Measurements from ENCODE around the gene BTG3. TPM values are rescaled to one million over a fixed set of nuclear protein-coding genes. Genes with fewer than 3 reads are reported as not detected.

The BTG3 gene
- total and polyA plus RNA-seq, 9 donors = 16.7 to 181 (median 24.5) TPM

DNA sequence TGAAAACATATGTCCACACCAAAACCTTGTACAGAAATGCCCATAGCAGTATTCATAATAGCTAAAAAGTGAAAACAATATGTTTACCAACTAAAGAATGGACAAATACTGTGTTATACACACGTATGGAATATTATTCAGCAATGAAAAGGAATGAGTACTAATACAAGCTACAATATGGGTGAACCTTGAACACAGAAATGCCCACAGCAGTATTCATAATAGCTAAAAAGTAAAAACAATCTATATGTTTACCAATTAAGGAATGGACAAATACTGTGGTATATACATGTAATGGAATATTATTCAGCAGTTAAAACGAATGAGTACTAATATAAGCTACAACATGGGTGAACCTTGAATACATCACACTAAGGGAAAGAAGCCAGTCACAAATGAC, 3.0 kb downstream of the BTG3 start:
- TF ChIP-seq CTCF (IDR thresholded peaks at IDR 0.05) (no peak), POLR2A (IDR thresholded peaks at IDR 0.05) (no peak), EP300 (IDR thresholded peaks at IDR 0.05) (no peak)
- DNase-seq = no peak
- no peaks in the 10 kb centered on the region for H3K36me3 ChIP-seq
- 92 to 95% (median 94%) methylated on average over 2 of the region's 2 CpGs for WGBS, 3 donors
- peaks cover 6% of the 10 kb centered on the region for H3K4me1 ChIP-seq (ENCODE audit: insufficient read depth)
- H3K27ac ChIP-seq = no peak overlapping the region
- H3K4me3 ChIP-seq = no peak overlapping the region
- H3K27me3 ChIP-seq = no peaks in the 10 kb centered on the region
- H3K9me3 ChIP-seq = no peaks in the 10 kb centered on the region
- intact Hi-C loops (cut with DNase I) = no loop called here

DNA sequence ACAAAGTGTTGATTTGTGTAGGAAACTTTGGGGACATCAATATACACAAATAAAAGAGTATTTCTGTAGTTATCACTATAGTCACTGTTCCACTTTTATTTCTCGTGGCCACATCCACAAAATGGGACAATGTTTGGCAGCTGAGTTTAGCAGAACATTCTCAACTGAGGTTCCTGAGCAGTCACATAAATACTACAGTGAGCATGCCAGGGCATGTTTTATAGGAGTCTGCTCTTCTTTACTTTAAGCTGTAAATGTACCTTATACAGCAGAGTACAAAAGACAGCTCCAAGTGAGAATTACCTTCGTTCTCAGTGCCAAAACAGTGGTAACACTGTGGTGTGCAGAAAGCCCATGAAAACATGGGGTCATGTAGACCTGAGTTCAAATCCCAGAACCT, 5.0 kb downstream of the BTG3 start:
- intact Hi-C loops (cut with DNase I) = no loop called here
- 94 to 96% (median 96%) methylated on average over 2 of the region's 2 CpGs for WGBS, 3 donors
- TF ChIP-seq POLR2A (IDR thresholded peaks at IDR 0.05) = no peak
- no peak overlapping the region for H3K27ac ChIP-seq
- peaks cover 3% of the 10 kb centered on the region for H3K4me1 ChIP-seq (ENCODE audit: insufficient read depth)
- no peak for DNase-seq
- no peak overlapping the region for H3K4me3 ChIP-seq
- H3K27me3 ChIP-seq = no peaks in the 10 kb centered on the region
- H3K36me3 ChIP-seq = no peaks in the 10 kb centered on the region
- H3K9me3 ChIP-seq = no peaks in the 10 kb centered on the region

DNA sequence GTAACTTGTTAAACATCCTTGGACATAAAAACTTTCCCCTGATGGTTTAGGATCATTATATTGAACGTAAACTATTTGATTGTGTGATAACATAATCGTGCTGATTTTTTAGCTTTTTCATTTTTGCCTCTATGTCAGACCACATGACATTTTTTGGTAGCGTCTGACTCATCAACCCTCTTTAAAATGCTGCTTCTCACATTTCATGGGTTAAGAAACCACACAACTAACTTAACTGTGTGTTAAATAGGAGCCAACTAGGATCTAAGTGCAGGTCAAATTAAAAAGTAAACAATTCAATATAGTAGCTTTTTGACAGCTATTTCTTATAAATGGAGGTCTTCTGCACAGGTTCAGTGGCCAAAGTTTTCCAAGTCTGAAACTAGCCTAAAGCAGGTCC, 9.8 kb downstream of the BTG3 start:
- Histone ChIP-seq H3K9me3 (no peaks in the 10 kb centered on the region), H3K36me3 (no peaks in the 10 kb centered on the region), H3K27ac (no peak overlapping the region), H3K27me3 (no peaks in the 10 kb centered on the region), H3K4me3 (no peak overlapping the region), H3K4me1 (ENCODE audit: insufficient read depth) (no peaks in the 10 kb centered on the region)
- 82 to 84% (median 84%) methylated on average over 3 of the region's 3 CpGs for WGBS, 3 donors
- DNase-seq = no peak
- intact Hi-C loops (cut with DNase I) = no loop called here
- TF ChIP-seq EP300 (IDR thresholded peaks at IDR 0.05) = no peak
- TF ChIP-seq POLR2A (IDR thresholded peaks at IDR 0.05) = no peak
- TF ChIP-seq CTCF (IDR thresholded peaks at IDR 0.05) = no peak

DNA sequence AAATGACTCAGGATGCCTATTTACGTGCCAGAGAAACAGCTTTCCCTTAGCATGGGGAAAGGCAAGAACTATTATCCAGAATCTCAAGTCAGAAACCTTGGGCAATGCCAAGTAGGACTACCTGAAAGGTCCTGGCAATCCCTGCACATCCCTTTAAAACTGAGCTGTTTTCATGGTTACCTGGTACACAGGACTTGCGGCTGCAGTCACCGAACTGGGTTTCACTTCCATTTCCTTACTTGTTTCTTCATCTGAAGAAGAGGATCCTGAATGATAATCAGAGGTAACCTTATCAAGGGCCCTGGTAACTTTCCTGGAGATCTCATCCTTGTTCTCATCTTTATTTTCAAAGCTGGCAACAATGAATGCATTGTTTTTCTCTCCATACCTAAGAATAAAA, 14.3 kb downstream of the BTG3 start:
- Histone ChIP-seq H3K4me1 (ENCODE audit: insufficient read depth) (no peaks in the 10 kb centered on the region), H3K27me3 (no peaks in the 10 kb centered on the region), H3K36me3 (no peaks in the 10 kb centered on the region), H3K9me3 (no peaks in the 10 kb centered on the region), H3K4me3 (no peak overlapping the region), H3K27ac (no peak overlapping the region)
- intact Hi-C loops (cut with DNase I) = no loop called here
- TF ChIP-seq POLR2A (IDR thresholded peaks at IDR 0.05) = no peak
- no peak for TF ChIP-seq CTCF (IDR thresholded peaks at IDR 0.05)
- no peak for TF ChIP-seq EP300 (IDR thresholded peaks at IDR 0.05)
- WGBS, 3 donors = 93 to 97% (median 94%) methylated on average over 3 of the region's 3 CpGs
- DNase-seq = no peak

GRCh38 chr21:17597680-17598079, 15.0 kb downstream of the BTG3 start:
- Histone ChIP-seq H3K36me3 (no peaks in the 10 kb centered on the region), H3K4me3 (no peak overlapping the region), H3K27ac (no peak overlapping the region), H3K9me3 (no peaks in the 10 kb centered on the region), H3K4me1 (ENCODE audit: insufficient read depth) (no peaks in the 10 kb centered on the region), H3K27me3 (no peaks in the 10 kb centered on the region)
- no peak for DNase-seq
- intact Hi-C loops (cut with DNase I) = no loop called here
- no peak for TF ChIP-seq CTCF (IDR thresholded peaks at IDR 0.05)
- TF ChIP-seq EP300 (IDR thresholded peaks at IDR 0.05) = no peak
- no peak for TF ChIP-seq POLR2A (IDR thresholded peaks at IDR 0.05)
- WGBS, 3 donors = 17 to 31% (median 20%) methylated on average over 1 of the region's 1 CpG
